Hematopoietic multipotent progenitor cell treated with erythropoietin and hydrocortisone succinate and interleukin-3 and kit ligand, for 6 days (in vitro differentiated cells): ENCODE measurements around the gene WDR76.

ENCODE experiments used
- DNase-seq: peaks from one replicate; pipeline ENCODE4 v3.0.0-alpha.2; 2015

The WDR76 gene

DNA sequence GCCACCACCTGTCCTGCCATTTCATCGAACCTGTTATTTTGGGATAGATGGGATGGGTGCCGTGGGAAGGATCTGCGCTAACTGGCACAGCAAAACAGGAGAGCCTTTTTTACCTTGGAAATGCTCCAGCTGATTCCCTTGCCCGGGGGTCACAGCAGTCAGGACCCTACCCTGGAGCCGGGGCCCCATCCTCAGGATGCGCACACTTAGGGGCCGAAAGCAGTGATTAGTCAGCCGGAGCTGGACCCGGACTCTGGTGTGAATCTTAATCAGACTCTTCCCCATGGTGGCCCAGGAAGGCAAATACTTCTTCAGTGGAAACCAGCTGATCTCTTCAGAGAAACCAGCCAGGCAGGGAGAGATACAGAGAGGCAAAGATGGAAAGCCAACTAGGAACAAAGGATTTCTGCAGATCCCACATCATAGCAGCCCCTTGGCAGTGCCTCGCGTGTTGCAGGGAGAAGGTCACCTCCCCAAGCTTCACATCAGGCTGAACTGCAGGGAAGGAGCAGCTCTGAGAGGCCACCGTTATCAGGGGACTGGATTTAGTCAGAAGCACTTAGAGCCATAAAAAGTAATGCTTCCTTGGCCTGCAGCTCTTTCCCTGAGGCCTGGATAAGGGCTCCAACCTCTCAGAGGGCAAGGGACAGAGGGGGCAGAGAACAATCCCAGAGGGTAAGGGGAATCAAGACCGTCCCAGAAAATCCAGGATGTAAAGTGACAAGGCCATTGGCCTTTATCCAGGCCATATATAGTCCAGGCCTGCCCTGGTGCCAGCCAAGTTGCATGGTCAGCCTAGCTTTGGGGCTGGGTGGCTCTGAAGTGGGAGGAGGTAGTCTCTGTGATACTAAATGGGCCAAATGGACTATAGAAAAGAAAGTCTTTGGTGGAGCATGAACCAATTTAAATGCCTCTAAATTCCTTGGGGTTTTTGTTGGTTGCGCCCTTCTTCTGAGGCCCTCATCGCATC, 52.9 kb downstream of the WDR76 start:
- no peak for DNase-seq

DNA sequence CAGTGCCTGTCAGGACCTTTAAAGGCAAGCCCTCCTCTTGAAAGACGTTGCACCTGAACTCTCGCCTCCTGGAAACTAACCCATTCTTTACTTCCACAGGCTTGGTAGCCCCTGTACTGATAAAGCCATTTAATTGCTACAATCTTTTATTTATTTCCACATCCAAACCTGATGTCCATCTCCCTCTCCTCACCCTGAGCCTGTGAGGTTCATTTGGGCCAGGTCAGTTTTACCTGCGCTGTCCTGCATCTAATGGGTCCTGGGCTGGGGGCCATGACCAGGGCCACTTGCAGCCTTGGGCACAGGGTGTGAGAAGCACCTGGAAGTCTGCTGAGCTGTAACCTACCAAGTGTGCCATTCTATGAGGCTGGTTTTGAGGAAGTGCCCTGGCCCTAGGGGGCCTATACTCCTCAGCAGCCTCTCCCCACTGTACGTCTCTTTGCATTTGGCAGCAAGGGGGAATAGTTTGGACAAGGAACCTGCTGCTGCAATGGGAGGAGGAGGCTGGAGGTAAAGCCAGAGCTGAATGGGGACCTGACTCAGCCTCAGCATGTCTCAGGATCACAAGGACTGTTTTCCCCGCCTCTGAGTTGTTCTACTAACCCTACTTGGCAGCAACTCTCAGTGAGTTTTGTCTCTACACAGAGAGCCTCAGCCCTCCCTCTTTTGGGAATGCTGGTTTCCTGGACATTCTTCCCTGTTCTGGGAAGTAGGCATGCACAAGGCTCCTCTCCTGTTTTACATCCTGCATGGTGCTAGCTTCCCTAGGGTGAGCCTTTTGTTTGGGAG, 53.8 kb downstream of the WDR76 start:
- DNase-seq: no peak

DNA sequence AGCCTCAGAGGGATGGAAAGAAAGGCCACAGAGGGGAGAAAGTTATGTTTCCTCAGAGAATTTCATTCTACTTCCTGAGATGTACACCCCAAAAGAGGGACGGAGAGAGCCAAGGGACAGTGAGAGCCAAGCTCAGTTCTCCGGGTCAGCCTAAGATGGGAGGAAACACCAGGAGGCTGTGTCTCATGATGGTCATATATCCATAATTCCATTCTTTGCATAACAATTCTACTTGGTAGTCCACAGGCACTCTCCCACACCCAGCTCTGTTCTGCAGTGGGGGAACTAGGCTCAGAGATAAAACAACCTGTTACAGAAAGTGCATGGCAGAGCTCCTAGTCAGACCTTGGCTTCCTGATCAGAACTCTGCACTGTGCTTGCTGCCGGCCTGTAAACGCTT, 54.4 kb downstream of the WDR76 start:
- no peak for DNase-seq

DNA sequence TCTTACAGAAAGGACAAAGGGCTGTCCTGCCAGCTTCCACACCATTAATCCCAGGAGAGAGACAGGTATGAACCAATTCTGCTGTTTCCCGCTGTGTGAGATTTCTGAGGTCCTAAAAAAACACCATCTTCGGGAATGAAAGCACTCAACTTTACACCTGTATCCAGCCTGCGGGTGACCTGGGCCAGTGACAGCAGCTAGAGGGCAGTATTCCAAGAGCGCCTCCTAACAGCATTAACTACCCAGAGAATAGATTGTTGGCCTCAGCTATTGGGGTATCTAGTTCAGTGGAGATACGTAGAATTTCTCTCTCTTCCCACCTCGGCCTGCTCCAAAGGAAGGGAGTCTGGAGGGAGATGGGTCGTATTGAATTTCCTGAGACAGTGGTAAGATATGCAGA, 55.1 kb downstream of the WDR76 start:
- peak; percentile 47 for DNase-seq

GRCh38 chr15:43883571-43883970, 56.8 kb downstream of the WDR76 start:
- no peak for DNase-seq

- DNase-seq: no peak
Measured at GRCh38 chr15:43886558-43886957, 59.8 kb downstream of the WDR76 start.

DNA sequence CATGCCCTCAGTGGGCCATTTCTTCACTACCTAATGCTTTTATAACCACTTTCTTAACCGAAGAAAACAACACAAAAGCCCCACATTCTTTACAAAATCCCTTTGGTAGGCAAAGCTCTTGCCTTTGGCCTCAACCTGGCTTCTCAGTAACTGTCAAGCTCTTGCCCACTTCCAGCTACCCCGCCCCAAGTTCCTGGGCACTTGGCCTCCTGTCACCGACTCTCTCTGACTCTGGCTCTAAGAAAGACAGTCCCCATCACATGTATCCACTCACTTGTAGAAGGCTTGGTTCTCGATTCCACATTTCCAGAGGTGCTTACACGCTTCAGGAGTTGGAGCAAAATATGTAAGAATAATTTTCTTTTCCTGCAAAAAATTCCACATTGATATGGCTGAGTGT, 61.1 kb downstream of the WDR76 start:
- DNase-seq: no peak

DNA sequence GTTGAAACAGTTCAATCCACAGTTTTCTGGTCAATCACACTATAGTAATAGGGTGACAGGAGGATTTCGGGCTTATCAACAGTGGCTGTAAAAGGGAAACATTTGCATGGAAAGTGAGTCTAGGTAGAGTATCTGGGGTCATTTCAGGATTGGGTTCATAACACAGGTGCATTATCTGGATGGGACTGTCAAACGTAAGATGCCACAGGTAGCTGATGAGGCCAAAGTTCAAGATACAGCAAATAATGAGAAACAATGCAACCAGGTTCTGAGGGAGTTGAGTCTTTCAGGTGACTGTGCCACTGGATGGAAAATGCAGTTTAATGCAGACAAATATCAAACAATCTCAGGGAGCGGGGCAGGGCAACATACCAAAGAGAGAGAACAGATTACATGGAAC, 62.2 kb downstream of the WDR76 start:
- no peak for DNase-seq

DNA sequence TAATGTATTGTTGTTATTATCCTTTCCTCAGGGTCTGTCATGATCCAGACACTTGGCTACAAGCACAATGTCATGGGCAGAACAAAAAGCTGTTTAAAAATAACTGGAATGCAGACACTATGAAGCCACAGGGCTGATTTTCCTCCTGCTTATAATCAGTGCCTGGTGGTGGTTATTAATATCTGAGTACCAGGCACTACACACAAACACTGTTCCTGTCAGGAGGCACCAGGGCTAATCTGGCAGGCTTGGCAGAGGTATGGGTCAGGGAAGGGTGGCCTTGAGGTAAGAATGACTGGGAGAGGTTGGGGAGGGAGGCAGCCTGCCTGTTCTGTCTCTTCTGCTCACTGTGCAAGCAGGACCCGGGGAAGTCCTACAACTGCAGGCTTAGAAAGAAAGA, 67.2 kb downstream of the WDR76 start:
- no peak for DNase-seq

DNA sequence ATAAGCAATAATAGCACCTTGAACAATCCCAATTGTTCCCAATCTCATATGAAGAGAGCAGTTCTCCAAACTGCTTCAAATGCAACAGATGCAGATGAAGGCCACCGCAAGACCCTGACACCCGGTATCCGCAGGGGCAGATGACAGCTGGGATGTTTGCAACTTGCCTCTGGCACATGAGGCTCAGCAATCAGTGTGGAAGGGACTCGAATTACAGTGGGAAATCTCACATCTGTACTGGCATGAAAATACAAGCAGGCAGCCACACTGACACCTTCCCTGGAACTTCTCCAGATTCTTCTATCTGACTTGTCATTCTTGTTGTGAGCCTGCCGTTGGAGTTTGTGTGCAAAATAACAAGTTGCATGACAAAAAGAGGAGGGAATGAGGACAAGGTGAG, 68.8 kb downstream of the WDR76 start:
- no peak for DNase-seq

GRCh38 chr15:43896543-43896942, 69.7 kb downstream of the WDR76 start:
- no peak for DNase-seq

DNA sequence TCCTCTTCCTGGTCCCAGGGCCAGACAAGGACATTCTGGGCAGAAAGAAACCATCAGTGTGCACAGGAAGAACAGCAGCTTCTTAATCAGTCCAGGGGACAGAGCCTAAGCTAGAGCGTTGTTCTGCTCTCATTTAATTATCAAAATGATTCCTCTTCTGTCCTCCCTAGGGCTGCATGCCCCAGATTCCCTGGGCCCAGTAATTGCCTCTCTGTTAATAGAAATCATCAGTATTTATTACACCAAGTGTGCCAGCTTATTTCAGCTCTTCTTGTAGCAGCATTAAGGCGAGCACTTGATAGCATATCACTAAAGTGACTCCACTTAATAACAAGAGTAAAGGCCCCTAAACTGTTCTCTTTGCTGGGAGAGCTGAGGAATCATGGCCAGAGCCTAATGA, 72.1 kb downstream of the WDR76 start:
- no peak for DNase-seq

- DNase-seq: peak; percentile 66
Measured at GRCh38 chr15:43899928-43900327, 73.1 kb downstream of the WDR76 start.

DNA sequence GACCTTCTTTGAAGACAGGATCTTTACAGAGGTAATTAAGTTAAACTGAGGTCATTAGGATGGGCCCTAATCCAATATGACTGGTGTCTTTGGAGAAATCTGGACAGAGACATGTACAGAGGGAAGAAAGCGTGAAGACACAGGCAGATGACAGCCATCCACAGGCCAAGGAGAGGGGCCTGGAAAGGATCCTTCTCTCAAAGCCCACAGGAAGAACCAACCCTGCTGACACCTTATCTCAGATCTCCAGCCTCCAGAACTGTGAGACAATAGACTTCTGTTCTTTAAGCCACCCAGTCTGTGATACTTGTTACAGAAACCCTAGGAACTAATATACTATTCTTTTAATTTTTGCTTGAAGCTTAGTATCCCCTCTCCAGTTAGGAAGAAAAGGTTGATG, 74.2 kb downstream of the WDR76 start:
- DNase-seq: peak; percentile 54

GRCh38 chr15:43901495-43901894, 74.7 kb downstream of the WDR76 start:
- DNase-seq: no peak

- DNase-seq: peak; percentile 84
Measured at GRCh38 chr15:43903864-43904290, 77.1 kb downstream of the WDR76 start.

DNA sequence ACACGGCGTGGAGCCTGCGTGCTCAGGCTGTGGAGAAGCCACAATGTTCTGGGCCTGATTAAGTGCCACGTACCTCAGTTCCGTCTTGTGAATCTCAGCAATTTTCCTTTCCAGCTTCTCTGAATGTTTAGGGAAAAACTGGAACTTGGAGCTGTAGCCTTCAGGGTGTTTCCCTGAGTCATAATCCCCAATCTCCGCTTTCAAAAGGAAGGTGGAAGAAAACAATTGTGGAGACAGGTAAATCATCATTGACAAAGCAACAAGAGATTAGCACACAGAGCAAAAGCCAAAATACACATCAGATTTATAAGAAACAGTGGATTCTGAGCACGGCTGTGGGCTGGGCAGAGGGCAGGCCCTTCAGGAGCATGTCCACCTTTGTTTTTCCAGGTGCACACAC, 79.0 kb downstream of the WDR76 start:
- DNase-seq: no peak

- no peak for DNase-seq
Measured at GRCh38 chr15:43908516-43909050, 81.8 kb downstream of the WDR76 start.

DNA sequence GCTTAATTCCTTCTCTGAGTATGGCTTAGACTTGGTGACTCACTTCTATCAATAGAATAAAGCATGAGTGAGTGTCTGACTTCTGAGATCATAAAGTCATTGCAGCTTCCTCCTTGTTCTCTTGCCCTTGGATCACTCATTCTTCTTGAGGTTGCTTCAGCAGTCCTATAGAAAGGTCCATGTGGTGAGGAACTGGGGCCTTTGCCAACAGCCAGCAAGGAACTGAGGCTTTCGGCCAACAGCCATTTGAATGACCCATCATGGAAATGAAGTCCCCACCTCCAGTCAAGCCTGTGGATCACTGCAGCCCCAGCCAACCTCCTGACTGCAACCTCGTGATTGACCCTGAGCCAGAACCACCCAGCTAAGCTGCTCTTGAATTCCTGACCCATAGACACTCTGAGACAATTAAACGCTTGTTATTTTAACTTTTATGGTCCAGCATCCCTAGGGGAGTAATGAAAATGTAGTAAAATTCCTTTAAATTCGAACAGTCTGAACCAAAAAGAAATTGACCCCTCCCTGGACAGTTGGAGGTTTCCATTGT, 84.5 kb downstream of the WDR76 start:
- DNase-seq: no peak

- no peak for DNase-seq
Measured at GRCh38 chr15:43912208-43912607, 85.4 kb downstream of the WDR76 start.

- DNase-seq: no peak
Measured at GRCh38 chr15:43913026-43913780, 86.4 kb downstream of the WDR76 start.

DNA sequence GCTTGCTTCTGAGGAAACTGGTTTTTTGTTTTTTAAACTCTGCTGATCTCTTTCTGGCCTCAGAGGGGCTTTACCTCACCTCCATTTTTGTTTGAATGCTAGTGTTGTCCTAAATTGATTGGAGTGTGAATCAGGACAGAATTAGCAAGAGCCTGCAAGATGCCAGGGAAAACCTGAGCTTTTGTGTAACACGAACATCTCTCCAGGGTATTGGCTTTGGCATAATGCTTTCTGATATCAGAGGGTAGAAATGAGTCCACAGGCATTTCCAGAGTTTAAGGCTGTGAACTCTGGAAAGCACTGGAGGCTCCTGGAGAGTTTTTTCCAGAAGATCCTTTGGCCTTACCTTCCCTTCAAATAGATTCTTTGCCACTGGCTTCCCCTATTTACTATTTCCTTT, 87.1 kb downstream of the WDR76 start:
- no peak for DNase-seq
